GM12878 (cell line): ENCODE data around the gene STPG3.

ENCODE experiments used
- CEBPZ ChIP-seq: fragments of 150-350 bp; IDR thresholded peaks from 2 replicates; pipeline ENCODE4 v1.6.1; 2016; ENCODE audit warnings: low read depth, low read length
- CHD1 ChIP-seq: IDR thresholded peaks from 2 replicates; pipeline ENCODE4 v1.6.1; 2012; ENCODE audit warnings: low read depth, low read length, improper control_type of control experiment
- CTCF ChIP-seq, 3 experiments: IDR thresholded peaks in 2 of 3; conservative IDR thresholded peaks in 1 of 3; 2 replicates each; pipeline ENCODE4 v1.5.1; 2011; ENCODE audit warnings: low read depth in 3 of 3, low read length in 3 of 3, mild to moderate bottlenecking in 3 of 3, control low read depth in 2 of 3, moderate library complexity in 2 of 3, inconsistent platforms in 1 of 3, mixed read lengths in 1 of 3; ENCODE audit not compliant: control insufficient read depth in 2 of 3, insufficient read depth in 1 of 3; ENCODE audit errors: extremely low read depth in 1 of 3
- HCFC1 ChIP-seq: fragments of 150-350 bp; IDR thresholded peaks from 2 replicates; pipeline ENCODE4 v1.6.1; 2014; ENCODE audit warnings: low read length
- RFX5 ChIP-seq: IDR thresholded peaks from 2 replicates; pipeline ENCODE4 v1.6.1; 2011; ENCODE audit warnings: low read depth, low read length, improper control_type of control experiment
- SKIL ChIP-seq: fragments of 450-650 bp; IDR thresholded peaks from 2 replicates; pipeline ENCODE4 v1.6.1; 2017; ENCODE audit warnings: mild to moderate bottlenecking, low read depth, inconsistent platforms; ENCODE audit not compliant: poor library complexity, severe bottlenecking
- SREBF2 ChIP-seq: IDR thresholded peaks from 2 replicates; pipeline ENCODE4 v1.6.1; 2012; ENCODE audit warnings: mild to moderate bottlenecking, low read length
- TCF3 ChIP-seq: IDR thresholded peaks from 2 replicates; pipeline ENCODE4 v1.6.1; 2012; ENCODE audit warnings: low read depth, mild to moderate bottlenecking, low read length, borderline replicate concordance; ENCODE audit not compliant: insufficient read depth
- ZBED1 ChIP-seq: IDR thresholded peaks from 2 replicates; pipeline ENCODE4 v1.6.1; 2016; ENCODE audit warnings: borderline replicate concordance
- ZBTB40 ChIP-seq: fragments of 450-650 bp; IDR thresholded peaks from 2 replicates; pipeline ENCODE4 v1.6.1; 2016; ENCODE audit warnings: mild to moderate bottlenecking, moderate library complexity, borderline replicate concordance

- TF ChIP-seq CTCF (IDR thresholded peaks at IDR 0.05 in 2 of 3, conservative IDR thresholded peaks at IDR 0.05 in 1 of 3; ENCODE audit: control insufficient read depth in 2 of 3, extremely low read depth in 1 of 3, insufficient read depth in 1 of 3, low read depth in 3 of 3, low read length in 3 of 3) (no peak), RFX5 (no peak), SKIL (no peak), ZBED1 (no peak), SREBF2 (no peak), TCF3 (no peak), HCFC1 (no peak), CHD1 (no peak), ZBTB40 (no peak), CEBPZ (no peak)
These were observed 33.5 kb upstream of the STPG3 start for GRCh38 chr9:137217276-137218211.
